OCI-LY1 (cell line): ENCODE results near the gene MAP7D1.

Experiments used
- EZH2 ChIP-seq: fragments of 200-600 bp; sonication (generic), shearing (Covaris generic); IDR thresholded peaks from 2 replicates; pipeline ENCODE4 v1.8.0; 2017; ENCODE audit warnings: borderline replicate concordance, mixed run types, mild to moderate bottlenecking, antibody characterized with exemption, low read length, moderate library complexity, mixed read lengths
- TF ChIP-seq, protein P1 (sequence below): fragments of 200-600 bp; sonication (generic), shearing (Covaris generic); IDR thresholded peaks from 2 replicates; pipeline ENCODE4 v1.5.1; 2017; ENCODE audit warnings: mild to moderate bottlenecking, antibody characterized with exemption, low read length, moderate library complexity, mixed read lengths

DNA sequence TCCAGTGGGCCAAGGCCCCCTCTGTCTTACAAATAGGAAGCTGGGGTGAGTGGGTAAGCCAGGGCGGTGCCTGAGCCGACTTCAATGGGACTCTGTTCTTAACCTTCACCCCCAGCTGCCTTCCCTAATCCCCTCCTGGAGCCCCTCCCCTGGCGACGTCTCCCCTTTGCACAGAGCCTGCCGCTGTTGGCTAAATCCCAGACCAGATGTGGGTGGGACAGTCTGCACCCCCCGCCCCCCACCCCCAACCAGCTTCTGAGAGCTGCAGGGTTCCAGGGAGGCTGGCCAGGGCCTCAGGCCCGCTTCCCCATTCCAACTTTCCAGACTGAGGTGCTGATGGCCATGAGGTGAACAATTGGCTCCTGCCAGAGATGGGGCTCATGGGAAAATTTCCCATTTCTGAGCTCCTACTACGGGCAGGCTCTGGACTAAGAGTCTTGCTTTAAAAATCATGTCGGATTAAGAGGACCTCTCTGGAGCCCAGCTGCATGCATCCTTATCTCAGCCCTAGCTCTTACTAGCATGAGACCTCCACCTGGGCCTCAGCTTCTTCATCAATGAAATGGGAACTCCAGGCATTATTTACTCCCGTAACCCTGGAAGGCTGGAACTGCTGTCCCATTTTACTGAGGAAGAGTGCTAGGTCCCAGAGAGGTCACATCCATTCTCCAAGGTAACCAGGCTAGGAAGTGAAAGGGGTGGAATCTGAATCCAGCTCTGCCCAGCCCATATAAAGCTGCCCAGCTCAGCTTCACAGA lies 37.3 kb upstream of the MAP7D1 start:
- TF ChIP-seq, protein P1, sequence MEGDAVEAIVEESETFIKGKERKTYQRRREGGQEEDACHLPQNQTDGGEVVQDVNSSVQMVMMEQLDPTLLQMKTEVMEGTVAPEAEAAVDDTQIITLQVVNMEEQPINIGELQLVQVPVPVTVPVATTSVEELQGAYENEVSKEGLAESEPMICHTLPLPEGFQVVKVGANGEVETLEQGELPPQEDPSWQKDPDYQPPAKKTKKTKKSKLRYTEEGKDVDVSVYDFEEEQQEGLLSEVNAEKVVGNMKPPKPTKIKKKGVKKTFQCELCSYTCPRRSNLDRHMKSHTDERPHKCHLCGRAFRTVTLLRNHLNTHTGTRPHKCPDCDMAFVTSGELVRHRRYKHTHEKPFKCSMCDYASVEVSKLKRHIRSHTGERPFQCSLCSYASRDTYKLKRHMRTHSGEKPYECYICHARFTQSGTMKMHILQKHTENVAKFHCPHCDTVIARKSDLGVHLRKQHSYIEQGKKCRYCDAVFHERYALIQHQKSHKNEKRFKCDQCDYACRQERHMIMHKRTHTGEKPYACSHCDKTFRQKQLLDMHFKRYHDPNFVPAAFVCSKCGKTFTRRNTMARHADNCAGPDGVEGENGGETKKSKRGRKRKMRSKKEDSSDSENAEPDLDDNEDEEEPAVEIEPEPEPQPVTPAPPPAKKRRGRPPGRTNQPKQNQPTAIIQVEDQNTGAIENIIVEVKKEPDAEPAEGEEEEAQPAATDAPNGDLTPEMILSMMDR = no peak
- no peak for TF ChIP-seq EZH2
